ENCODE results near the gene KPTN. TPM values are rescaled to one million over a fixed set of nuclear protein-coding genes. Genes with fewer than 3 reads are reported as not detected.
A peak's percentile ranks its signal among the peaks of the same experiment; 100 is the strongest.

The KPTN gene
- polyA plus RNA-seq, 3 donors: 9.5 to 9.7 (median 9.5) TPM

DNA sequence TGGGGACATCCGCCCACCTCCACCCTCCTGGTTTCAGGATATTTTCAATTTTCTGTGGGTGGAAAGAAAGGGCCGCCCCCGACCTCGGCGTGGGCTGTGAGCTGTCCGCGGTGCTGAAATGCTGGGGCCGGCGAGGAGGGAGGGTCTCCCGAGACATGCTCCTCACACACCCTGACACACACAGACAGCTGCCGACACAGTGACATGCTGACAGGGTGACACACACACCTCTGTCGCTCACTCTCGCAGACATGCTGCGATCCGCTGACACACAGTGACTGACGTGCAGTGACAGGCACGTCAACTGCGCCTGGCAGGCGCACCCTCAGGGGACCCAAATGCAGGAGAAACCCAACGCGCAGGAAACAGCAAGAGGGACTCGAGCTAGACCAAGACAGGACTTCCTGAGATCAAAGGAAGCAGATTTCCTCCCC, 39.6 kb downstream of the KPTN start:
- Mint-ChIP-seq H3K27ac (no peak overlapping the region), H3K9me3 (peaks cover 13 to 27% (median 22%) of the 10 kb centered on the region in 7 donors), H3K4me1 (peaks cover 19% of the 10 kb centered on the region), H3K4me3 (peak overlapping the region in 1 of 2 donors; percentile 87), H3K27me3 (ENCODE audit: low read depth in 3 of 3) (peaks cover 70 to 82% (median 71%) of the 10 kb centered on the region in 3 donors), H3K36me3 (peaks cover 6 to 12% of the 10 kb centered on the region in 2 donors)
- no peak overlapping the region for H3K4me2 ChIP-seq (replicated peaks; ENCODE audit: extremely low read depth, low read length, poor library complexity, severe bottlenecking)
- WGBS (ENCODE audit: insufficient coverage): 21% methylated on average over 17 of the region's 22 CpGs
- H3K27me3 ChIP-seq (ENCODE audit: control insufficient read depth in 2 of 2, insufficient read depth in 2 of 2, low read length in 2 of 2): peaks cover 37 to 69% of the 10 kb centered on the region in 2 donors
- no peak overlapping the region for H3K9ac ChIP-seq (ENCODE audit: insufficient read depth, low read length, poor library complexity, severe bottlenecking)
- peaks cover 15 to 25% of the 10 kb centered on the region in 2 donors for H3K4me1 ChIP-seq (ENCODE audit: control insufficient read depth in 1 of 2, insufficient read depth in 2 of 2, low read length in 2 of 2)
- H3K36me3 ChIP-seq (replicated peaks in 1 of 2; ENCODE audit: control insufficient read depth in 1 of 2, insufficient read depth in 2 of 2, low read length in 2 of 2): no peaks in the 10 kb centered on the region
- H3K27ac ChIP-seq (ENCODE audit: low read depth in 1 of 2, low read length in 2 of 2): no peak overlapping the region
- DNase-seq: no peak
- TF ChIP-seq, protein P1, sequence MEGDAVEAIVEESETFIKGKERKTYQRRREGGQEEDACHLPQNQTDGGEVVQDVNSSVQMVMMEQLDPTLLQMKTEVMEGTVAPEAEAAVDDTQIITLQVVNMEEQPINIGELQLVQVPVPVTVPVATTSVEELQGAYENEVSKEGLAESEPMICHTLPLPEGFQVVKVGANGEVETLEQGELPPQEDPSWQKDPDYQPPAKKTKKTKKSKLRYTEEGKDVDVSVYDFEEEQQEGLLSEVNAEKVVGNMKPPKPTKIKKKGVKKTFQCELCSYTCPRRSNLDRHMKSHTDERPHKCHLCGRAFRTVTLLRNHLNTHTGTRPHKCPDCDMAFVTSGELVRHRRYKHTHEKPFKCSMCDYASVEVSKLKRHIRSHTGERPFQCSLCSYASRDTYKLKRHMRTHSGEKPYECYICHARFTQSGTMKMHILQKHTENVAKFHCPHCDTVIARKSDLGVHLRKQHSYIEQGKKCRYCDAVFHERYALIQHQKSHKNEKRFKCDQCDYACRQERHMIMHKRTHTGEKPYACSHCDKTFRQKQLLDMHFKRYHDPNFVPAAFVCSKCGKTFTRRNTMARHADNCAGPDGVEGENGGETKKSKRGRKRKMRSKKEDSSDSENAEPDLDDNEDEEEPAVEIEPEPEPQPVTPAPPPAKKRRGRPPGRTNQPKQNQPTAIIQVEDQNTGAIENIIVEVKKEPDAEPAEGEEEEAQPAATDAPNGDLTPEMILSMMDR (IDR thresholded peaks at IDR 0.05): no peak
- H3K9me3 ChIP-seq (replicated peaks in 1 of 2; ENCODE audit: control insufficient read depth in 1 of 2, insufficient read depth in 1 of 2, low read length in 2 of 2): peaks cover 10 to 24% of the 10 kb centered on the region in 2 donors
- H3K79me2 ChIP-seq (ENCODE audit: insufficient read depth, low read length): no peaks in the 10 kb centered on the region
- no peak overlapping the region for H2AFZ ChIP-seq (ENCODE audit: insufficient read depth, low read depth, low read length, poor library complexity, severe bottlenecking)
- no peaks in the 10 kb centered on the region for H4K20me1 ChIP-seq (ENCODE audit: insufficient read depth, low read length)
- intact Hi-C loops (cut with micrococcal nuclease): no loop called here
- H3K4me3 ChIP-seq (replicated peaks in 1 of 3; ENCODE audit: low read depth in 2 of 3, low read length in 3 of 3): no peak overlapping the region

DNA sequence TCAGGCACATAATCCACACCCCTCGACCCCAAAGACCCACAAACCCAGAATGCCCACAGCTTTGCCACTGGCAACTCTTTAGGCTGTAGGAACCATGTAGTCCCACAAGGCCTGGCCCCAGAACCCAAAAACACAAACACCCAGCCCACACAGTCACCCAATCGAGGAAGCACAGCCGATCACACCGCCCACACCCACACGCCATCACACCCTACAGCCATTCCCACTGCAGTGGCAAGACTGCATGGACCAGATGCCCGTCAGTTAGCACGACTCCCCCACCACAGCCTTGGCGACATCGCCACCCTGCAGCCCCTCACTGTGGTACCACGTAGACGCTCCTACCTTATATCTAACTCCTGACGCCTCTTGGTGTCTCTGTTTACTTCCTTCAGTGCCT, 40.7 kb downstream of the KPTN start:
- Histone ChIP-seq H3K27me3 (ENCODE audit: control insufficient read depth in 2 of 2, insufficient read depth in 2 of 2, low read length in 2 of 2) (peaks cover 31 to 59% of the 10 kb centered on the region in 2 donors), H3K4me2 (replicated peaks; ENCODE audit: extremely low read depth, low read length, poor library complexity, severe bottlenecking) (no peak overlapping the region), H3K27ac (ENCODE audit: low read depth in 1 of 2, low read length in 2 of 2) (no peak overlapping the region), H3K4me1 (ENCODE audit: control insufficient read depth in 1 of 2, insufficient read depth in 2 of 2, low read length in 2 of 2) (peaks cover 15 to 25% of the 10 kb centered on the region in 2 donors), H4K20me1 (ENCODE audit: insufficient read depth, low read length) (no peaks in the 10 kb centered on the region), H3K4me3 (replicated peaks in 1 of 3; ENCODE audit: low read depth in 2 of 3, low read length in 3 of 3) (no peak overlapping the region), H3K36me3 (replicated peaks in 1 of 2; ENCODE audit: control insufficient read depth in 1 of 2, insufficient read depth in 2 of 2, low read length in 2 of 2) (no peaks in the 10 kb centered on the region), H3K79me2 (ENCODE audit: insufficient read depth, low read length) (no peaks in the 10 kb centered on the region), H3K9ac (ENCODE audit: insufficient read depth, low read length, poor library complexity, severe bottlenecking) (no peak overlapping the region), H3K9me3 (replicated peaks in 1 of 2; ENCODE audit: control insufficient read depth in 1 of 2, insufficient read depth in 1 of 2, low read length in 2 of 2) (peaks cover 10 to 24% of the 10 kb centered on the region in 2 donors), H2AFZ (ENCODE audit: insufficient read depth, low read depth, low read length, poor library complexity, severe bottlenecking) (no peak overlapping the region)
- peaks cover 6 to 12% of the 10 kb centered on the region in 2 donors for H3K36me3 Mint-ChIP-seq
- WGBS (ENCODE audit: insufficient coverage): 64% methylated on average over 12 of the region's 12 CpGs
- H3K27ac Mint-ChIP-seq: peak overlapping the region in 1 of 7 donors; percentile 47
- DNase-seq: no peak
- peaks cover 19% of the 10 kb centered on the region for H3K4me1 Mint-ChIP-seq
- intact Hi-C loops (cut with micrococcal nuclease): no loop called here
- TF ChIP-seq, protein P1 (IDR thresholded peaks at IDR 0.05): no peak
- peaks cover 62 to 76% (median 62%) of the 10 kb centered on the region in 3 donors for H3K27me3 Mint-ChIP-seq (ENCODE audit: low read depth in 3 of 3)
- peaks cover 12 to 27% (median 20%) of the 10 kb centered on the region in 7 donors for H3K9me3 Mint-ChIP-seq
- H3K4me3 Mint-ChIP-seq: peak overlapping the region in 1 of 2 donors; percentile 43
